RPMI7951 (cell line): ENCODE results near the gene CACNA2D4. TPM values are rescaled to one million over a fixed set of nuclear protein-coding genes. Genes with fewer than 3 reads are reported as not detected.

ENCODE experiments used
- DNase-seq: peaks from one replicate; pipeline ENCODE4 v3.0.0-alpha.2; 2012; ENCODE audit warnings: low read depth
- total RNA-seq: library from RNA; depleted of rRNA; stranded (reverse); fragments of >200 nt; shearing (Covaris generic); gene quantifications from 2 replicates; pipeline ENCODE4 v1.2.3, GENCODE V29; 2014

The CACNA2D4 gene
- total RNA-seq, 1 experiment from 2014 or later, result 0.24 TPM

DNA sequence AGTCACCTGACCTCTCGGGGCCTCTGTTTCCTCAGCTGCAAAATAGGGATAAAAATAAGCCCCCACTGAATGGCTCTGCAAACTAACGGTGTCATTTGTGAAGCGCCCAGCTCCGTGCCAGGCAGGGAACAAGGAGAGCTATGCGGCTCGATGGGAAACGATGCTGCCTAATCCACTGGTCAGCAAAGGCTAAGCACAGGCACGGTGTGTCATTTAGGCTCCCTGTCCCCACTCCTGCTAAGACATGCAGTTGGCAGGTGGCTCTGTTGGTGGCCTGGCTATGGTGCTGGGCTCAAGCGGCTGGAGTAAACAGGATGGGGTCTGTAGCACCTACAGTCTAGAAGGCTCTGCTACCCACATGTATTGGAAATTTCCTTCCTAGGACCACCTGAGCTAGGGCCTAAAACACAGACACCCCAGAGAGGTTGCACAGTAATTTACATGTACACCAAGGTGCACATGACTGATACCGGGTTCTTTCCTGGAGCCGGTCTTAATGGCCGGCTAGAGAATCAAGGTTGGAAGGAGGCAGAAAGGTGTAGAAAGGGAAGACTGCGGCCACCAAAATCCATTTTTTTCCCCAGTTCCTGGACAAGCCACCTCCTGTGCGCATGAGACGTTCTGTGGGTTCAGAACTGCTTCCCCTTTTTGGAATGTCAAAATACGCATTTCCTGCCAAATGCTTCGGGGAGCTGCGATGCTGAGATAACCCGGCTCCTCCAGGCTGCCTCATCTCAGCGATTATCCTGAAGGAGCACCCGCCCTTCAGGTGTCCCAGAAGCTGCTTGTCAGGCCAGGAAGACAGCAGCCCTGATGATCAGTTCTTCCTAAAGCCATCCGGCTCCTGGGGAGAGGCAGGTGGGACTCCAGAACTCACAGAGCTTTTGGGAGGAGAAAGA is 1.0 kb downstream of the CACNA2D4 start:
- DNase-seq, result no peak

DNA sequence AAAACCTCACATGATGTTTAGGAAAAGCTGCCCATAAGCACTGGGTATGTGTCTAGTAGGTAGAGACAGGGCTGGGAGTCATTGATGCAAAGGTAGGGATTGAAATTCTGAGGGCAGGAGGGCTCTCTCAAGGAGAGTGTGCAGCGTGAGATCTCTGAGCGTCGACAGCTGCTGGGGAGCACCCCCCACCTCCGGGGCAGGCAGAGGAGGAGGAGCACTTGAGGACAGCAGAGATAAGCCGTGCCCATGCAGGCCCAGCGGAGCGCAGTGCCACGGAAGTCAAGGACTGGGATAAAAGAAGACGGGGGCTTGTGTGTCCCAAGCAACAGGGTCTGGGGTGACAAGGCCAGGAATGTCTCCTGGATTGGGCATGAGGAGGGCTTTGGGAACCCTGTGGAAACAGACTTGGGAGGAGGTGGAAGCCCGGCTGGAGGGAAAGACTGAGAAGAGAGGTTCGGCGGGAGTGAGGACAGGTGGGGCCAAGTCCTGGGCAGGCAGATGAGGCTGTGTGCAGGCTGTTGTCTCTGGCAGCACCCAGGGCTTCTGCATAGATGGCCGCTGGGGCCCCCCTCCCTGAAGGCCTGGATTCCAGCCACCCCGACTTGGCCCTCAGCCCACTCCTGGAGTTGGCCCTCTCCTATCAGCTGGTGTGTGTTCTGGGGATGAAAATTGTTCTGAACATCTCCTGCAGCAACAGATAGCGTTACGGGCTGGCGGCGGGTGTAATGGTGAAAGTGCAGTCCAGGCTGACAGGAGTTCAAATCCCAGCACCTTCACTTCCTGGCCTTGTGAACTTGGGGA is 1.9 kb downstream of the CACNA2D4 start:
- DNase-seq, result no peak

DNA sequence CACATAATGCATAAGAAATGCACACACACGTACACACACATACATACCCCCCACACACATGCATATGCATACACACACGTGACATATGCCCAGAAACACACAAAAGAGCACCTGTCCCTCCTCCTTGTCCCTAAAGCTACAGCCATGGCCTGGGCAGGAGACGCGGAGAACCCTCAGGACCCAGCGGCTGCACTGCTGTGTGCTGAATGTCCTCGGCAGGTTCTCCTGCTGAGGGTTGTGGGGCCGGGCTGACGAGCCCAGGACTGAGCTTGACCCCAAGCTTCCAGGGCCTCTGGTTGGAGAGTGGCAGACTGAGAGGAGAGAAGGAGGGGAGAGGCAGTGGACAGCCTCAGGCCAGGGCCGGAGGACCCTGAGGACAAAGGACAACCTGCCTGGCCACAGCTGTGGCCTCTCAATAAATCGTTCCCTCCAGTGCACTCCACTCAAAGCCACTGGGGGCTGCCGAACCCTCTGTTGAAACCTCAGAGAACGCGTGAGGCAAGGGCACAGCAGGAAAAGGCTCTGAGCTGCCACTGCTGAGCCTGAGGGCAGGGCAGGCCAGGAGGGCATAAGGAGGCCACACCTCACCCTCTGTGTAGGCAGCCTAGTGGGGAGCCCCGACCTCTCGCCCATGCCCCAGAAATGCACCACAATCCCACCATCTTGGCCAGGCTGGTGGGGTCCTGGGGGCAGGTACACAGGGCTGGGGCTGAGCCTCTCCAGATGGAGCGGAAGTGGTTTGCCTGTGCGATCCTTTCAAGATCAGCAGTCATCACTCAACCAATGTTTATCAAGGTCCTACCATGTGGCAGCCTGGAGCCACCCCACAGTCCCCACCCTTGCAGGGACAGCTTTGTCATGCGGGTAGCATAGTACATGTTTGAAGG is 3.1 kb downstream of the CACNA2D4 start:
- DNase-seq, result no peak

DNA sequence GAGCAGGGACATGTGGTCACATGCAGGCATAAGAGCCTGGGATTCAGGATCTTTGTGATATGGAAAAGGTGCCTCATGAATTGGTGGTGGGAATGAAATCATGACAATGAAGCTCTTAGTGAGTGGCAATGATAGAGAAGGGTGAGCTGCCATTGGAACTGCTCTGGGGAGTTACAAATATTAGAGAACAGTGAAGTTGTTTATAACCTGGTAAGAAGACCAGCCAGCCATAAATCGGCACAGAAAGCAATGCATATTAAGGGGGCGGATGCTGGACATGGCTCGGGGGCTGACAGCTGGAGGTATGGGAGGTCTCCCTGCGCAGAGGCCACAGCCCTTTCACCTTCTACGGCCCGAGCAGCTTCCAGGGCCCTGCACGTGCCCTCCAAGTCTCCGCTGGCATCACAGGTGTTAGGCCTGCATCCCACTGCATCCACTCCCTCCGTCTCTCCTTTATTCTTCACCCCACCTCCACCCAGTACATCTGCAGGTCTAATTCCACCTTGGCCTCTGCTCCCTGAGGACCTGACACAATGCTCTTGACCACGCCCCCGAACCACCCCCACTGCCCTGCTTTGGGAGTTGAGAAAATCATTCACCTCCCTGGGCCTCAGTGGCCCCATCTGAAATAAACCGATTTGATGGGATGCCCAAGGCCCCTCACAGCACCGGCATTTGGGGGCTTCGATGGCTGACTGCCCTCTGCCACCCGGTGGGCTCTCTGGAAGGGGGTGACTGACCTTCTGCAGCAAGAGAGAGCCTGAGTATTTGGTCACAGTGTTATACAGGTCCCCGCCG is 4.1 kb downstream of the CACNA2D4 start:
- no peak for DNase-seq

DNA sequence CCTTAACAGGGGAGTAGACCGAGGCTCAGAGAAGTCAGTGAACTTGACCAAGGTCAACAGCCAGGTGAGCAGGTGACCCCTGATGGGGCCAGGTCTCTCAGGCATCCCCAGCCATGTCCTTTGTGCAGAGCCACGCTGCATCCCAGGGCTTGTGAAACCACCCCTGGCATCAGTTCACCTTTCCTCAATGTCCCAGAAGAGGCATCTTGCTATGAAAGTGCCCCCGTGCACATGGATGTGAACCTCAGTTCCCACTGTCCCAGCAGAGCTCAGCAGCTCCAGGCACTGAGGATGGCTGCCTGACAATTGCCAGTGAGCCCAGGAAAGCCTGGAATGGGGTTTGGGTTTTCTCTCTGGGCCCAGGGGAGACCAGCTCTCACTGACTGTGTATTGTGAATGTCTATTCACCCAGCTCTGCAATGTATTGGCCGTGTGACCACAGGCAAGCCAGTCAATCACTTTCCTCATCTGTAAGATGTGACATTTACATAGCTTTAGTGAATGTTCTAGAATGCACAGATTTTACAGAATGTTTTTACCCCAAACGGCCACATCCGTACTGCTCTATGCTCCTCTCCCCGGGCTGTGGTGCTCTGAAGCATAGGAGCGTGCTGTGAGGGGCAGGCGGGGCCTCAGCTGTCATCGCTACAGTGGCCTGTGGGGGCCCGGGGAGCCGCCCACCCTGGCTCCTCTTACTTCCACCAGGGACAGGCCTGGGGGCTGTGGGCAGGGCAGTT is 4.9 kb downstream of the CACNA2D4 start:
- DNase-seq, result no peak

DNA sequence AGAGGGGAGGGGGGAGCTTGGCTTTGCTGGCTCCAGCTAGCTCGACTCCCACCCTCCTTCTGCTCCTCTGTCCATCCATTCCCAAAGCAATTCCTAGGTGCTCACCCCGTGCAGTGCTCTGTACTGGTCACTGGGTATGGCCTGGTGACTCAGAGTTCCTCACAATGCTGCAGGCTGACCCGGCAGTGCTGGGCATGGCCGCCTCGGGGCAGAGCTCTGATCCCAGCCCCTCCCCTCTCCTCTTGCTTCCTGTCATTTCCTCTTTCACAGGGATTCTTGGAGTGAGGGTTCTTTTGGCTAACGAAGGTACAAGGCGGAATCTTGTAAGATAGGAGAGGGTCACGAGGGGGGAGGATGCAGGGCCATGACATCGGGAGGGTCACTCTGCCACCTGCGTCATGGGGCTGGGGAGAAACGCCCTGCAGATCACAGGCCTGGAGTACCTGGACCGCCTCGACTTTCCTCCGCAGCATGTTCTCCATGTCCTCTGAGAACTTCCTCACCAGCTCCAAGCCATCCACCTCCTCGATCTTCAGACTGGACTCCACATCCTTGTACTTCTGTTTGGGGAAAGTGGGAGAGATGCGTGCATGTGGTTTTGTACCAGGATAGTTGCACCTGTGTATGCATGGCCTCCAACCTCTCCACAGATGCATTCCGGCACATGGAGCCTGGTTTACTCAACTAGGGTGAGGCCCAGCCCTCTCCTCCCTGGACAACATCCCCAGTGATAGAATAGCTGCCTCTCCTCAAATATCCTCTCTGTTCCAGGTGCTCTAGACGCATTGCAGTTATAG is 5.7 kb downstream of the CACNA2D4 start:
- DNase-seq, result peak; percentile 26

DNA sequence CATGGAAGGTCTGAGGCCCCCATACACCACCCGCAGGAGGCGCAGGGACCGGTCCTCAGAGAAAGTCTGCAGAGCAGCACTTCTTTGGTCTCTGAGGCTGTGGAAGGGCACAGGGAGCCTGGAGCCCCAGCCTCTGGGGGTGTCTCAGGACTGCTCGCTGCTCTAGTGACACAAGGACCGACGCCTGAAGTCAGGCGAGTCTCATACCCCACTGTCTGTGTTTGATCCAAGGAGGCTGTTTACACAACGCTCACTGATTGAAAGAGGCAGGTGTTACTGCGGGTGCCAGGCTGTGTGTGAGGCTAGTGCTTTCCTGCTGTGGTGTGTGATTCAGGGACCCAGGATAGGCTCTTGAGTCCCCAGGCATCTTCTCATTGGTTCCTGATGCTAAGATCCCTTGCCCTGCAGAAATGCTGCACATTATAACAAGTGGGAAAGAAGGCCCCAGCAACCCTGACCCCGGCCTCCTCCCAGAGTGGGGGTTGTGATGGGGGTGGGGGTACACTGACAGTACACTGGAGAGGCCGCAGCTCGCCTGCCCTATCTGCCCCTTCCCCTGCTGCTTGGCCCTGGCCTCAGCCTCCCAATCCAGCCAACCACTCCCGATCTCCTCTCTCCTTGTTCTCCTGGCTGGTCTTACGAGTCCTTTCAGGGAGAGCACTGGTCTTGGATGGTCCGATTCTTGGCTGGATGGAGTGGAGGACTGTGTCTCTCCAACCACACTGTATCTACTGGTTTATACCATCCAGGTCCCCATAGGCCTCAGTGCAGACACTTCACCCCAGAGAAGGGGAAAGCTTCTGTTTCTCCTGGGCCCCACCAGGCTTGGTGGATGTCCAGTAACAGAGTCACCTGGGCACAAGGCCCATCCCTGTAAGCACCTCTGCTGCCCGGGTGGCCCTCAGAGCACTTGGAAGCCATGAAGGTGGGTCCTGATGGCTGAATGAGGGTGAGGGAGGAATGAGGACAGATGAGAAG is 6.6 kb downstream of the CACNA2D4 start:
- no peak for DNase-seq

DNA sequence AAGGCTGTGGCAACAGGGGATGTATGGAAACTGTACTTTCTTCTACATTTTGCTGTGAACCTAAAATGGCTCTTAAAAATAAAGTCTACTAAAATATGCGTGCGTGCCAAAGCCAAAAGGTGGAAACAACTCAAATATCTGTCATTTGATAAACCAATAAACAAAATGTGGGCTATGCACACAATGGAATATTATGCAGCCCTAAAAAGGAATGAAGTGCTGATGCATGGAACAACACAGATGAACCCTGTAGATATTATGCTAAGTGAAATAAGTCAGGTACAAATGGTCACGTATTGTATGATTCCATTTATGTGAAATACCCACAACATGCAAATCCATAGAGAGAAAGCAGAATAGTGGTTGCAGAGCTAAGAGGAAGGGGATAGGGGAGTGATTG is 8.0 kb downstream of the CACNA2D4 start:
- no peak for DNase-seq

DNA sequence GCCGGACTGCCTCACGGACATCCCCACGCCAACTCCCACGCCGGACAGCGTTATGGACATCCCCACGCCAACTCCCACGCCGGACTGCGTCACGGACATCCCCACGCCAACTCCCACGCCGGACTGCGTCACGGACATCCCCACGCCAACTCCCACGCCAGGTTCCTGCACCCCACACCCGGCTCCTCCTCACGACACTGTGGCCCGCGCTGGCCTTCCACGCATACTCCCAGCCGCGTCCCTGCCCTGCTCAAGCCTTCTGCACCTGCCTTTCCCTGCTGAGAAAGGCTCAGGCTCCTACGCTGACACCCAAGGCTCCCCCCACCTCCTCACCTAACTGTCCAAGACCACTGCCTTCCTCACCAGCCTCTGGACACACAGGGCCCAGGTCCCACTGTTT is 9.7 kb downstream of the CACNA2D4 start:
- no peak for DNase-seq

DNA sequence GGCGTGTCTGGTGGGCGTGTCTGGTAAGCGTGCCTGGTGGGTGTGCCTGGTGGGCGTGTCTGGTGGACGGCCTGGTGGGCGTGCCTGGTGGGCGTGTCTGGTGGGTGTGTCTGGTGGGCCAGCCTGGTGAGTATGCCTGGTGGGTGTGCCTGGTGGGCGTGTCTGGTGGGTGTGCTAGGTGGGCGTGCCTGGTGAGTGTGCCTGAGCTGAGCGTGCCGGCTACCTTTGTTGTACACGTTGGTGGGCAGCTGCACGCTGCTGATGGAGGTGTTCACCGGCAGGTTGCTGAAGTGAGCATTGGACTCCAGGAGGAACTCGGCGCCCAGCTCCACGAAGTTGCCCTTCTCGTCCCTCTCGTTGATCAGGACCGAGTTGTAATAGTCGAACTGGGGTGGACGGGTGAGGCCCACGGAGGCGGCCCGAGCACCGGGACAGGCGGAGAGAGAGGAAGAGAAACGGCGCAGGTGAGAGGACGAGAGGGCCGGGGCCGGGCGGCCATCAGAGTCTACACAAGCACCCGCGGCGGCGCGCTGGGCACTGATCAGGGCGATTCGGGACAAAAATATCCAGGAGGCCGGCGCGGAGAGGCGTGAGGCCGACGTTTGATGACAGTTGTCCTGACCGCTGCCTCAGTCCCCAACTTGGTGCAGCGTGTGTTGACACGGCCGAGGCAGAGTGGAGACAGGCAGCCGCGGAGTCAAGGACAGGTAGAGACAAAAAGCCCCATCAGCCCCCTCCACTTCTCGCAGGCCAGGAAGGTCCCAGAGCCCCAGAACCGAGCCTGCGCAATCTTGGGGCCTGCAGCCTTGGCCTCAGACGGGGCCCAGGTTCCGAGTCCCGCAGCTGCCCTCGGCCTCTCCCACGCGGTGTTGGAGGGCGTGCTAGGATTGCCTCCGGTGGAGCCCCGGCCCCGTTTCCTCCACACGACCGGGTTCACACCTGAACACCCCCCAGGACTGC is 10.5 kb downstream of the CACNA2D4 start:
- DNase-seq, result peak; percentile 7

DNA sequence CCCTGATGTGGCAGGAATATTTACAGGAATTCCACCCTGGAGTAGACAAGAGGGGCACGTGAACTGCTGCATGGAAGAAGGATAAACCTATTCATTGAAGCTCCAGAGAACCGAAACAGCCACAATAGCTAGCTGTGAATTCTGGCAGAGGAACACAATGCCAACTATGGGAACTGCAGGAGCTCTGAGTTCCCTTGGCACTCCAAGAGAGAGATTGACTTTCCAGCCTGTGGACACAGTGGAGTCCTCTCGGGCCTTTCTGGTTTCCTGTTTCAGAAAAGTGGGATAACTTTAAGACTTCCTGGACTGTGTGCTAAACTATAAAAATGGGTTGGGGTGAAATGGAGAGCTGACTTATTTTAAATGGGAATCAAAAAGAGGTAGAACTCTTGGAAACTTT is 11.9 kb downstream of the CACNA2D4 start:
- no peak for DNase-seq

DNA sequence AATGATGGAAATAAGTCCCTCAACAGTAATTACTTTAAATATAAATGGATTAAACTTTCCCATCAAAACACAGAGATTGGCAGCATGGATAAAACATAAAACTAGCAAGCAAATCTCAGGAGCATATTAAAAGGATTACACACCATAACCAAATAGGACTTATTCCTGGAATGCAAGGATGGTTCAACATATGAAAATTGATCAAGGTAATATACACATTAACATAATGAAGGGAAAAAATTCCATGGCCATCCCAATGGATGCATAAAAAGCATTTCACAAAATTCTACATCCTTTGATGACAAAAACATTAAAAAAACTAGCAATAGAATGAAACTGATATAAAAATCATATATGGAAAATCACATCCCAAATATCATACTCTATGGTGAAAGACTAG is 13.6 kb downstream of the CACNA2D4 start:
- no peak for DNase-seq

DNA sequence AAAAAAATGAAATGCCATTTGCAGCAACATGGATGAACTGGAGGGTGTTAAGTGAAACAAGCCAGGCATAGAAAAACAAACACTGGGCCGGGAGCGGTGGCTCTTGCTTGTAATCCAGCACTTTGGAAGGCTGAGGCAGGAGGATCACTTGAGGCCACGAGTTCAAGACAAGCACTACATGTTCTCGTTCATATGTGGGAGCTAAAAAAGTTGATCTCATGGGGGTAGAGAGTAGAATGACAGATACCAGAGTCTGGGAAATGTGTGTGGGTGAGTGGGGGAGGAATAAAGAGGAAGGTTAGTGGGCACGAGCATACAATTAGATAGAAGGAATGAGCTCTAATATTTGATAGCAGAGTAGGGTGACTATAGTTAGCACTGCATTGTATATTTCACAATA is 21.5 kb downstream of the CACNA2D4 start:
- DNase-seq, result no peak

DNA sequence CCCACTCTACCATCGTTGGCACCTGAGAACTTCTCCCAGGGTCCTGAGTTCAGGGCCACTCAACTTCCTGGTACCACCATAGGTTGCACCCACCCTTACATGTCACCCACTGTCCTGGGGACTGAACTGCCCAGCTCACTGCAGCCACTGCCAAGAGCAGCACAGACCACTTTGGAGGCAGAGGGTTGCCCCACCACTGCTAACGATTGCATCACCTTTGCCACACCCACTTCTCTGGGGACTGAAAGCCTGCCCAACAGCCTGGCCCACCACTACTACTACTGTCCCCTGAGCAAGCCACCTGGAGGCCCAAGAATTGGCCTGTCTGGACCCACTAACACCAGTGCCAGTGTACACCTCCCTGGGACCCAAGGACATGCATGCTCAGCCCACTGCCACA is 27.6 kb downstream of the CACNA2D4 start:
- no peak for DNase-seq

DNA sequence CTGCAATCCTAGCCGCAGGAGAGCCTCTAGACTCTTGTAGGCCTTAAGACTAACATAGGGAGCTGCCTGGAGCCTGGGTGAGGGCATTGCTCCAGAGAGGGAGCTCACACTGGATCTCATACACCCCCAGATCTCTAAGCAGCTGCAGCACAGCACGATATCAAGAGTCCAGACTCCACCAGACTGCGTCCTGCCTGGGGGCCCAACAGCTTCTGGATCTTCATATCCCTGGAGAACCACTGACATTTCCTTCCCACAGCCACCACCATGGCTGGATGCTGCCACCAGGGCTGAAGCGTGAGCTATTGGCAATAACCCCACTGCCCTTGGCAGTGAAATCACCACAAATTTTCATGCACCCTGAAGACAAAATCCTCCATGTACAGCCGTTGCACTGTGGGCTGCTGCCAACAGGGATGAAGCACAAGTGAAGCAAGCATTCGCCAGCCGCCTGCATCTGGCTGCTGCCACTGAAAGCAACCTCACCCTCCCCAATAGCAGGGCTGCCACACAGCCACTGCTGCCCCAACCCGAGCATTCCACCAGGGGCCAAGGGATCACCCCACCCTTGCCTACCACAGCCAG is 28.2 kb downstream of the CACNA2D4 start:
- no peak for DNase-seq

DNA sequence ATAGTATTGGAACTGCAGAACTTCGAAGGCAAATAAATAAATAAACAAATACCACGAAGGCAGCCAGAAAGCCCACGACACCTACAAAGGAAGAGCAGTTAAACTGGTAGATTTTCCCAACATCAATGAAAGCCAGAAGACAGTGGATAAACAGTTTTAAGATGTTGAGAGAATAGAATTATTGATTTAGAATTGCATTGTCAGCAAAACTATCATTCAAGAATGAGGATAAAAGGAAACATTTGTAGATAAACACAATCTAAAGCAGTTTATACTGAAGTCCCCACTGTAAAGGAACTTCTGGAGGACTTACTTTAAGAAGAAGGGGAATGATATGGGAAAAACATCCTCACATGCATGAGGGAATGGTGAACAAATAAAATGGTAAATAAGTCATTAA is 29.5 kb downstream of the CACNA2D4 start:
- no peak for DNase-seq
